ENCODE data around the gene OBP2A. TPM values are rescaled to one million over a fixed set of nuclear protein-coding genes. Genes with fewer than 3 reads are reported as not detected.

Gene OBP2A
- total and polyA plus RNA-seq, 7 experiments from 2014 or later = not detected

DNA sequence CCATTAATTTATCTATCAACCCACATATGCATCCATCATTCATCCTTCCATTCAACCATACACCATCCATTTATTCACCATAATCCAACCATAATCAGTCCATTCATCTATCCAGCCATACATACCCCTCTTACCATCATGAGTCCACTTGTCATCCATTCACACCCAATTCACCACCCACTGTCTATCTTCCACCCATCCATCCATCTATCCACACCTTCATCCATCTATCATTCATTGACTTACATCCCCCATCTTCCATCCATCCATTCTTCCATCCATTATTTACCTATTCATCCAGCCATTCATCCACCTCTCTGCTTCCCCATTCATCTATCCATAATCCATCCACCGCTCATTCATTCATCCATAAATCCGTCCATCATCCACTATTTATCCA is 33.4 kb downstream of the OBP2A start:
- Histone ChIP-seq H3K4me1 (ENCODE audit: control insufficient read depth in 2 of 2, insufficient read depth in 2 of 2, low read length in 2 of 2) (no peaks in the 10 kb centered on the region), H3K36me3 (ENCODE audit: control insufficient read depth in 2 of 3, insufficient read depth in 3 of 3, low read length in 3 of 3) (no peaks in the 10 kb centered on the region), H3K9me3 (ENCODE audit: control insufficient read depth in 2 of 3, low read length in 3 of 3) (no peaks in the 10 kb centered on the region), H3K27ac (ENCODE audit: low read depth, low read length) (no peak overlapping the region), H3K27me3 (ENCODE audit: control insufficient read depth in 2 of 2, insufficient read depth in 2 of 2, low read length in 2 of 2) (no peaks in the 10 kb centered on the region), H3K4me3 (ENCODE audit: low read length) (no peak overlapping the region)
- no peaks in the 10 kb centered on the region for H3K4me1 Mint-ChIP-seq
- POLR2A ChIA-PET = no interaction called here
- peaks cover 0 to 1% (median 0%) of the 10 kb centered on the region in 11 donors for H3K9me3 Mint-ChIP-seq
- H3K4me3 Mint-ChIP-seq = no peak overlapping the region
- no peak for ATAC-seq
- H3K27ac Mint-ChIP-seq = no peak overlapping the region
- peaks cover 0 to 33% (median 6%) of the 10 kb centered on the region in 5 donors for H3K27me3 Mint-ChIP-seq
- intact Hi-C loops (cut with micrococcal nuclease) = no loop called here
- CTCF ChIA-PET = no interaction called here
- no peaks in the 10 kb centered on the region for H3K36me3 Mint-ChIP-seq
- DNase-seq = no peak

DNA sequence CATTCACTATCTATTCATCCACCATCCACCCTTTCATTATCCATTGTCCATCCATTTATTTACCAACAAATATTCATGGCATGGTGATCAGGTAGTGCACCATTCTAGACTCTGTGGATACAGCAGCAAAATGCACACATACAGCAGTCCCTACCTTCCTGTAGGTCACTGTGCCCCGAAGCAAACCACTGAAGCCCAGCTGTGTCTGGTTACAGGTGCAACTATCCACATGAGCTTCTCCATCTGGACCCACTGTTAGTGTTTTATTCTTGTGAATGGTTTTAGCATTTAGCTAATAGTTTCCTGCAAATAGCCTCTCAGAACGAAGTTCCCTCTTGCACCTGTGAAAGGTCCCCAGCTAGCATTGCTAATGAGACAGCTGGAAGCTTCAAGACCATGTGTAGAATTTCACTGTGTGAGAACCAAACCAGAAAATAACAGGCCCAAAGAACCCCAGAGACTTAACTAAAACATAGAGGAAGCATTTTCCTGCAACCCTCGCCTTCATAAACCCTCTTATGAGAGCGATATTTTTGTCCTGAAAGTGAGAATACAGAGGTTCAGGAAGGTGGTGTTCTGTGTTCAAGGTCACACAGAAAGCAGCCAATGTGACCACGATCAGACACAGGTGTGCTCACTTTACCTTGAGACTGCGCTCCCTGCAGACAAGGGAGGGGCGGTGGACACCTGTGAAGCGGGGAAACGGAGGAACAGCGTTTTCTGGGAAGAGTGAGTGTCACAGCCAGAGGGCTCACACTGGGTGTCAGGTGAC is 34.1 kb downstream of the OBP2A start:
- intact Hi-C loops (cut with micrococcal nuclease) = no loop called here
- Histone ChIP-seq H3K4me1 (ENCODE audit: control insufficient read depth in 2 of 2, insufficient read depth in 2 of 2, low read length in 2 of 2) (no peaks in the 10 kb centered on the region), H3K27me3 (ENCODE audit: control insufficient read depth in 2 of 2, insufficient read depth in 2 of 2, low read length in 2 of 2) (no peaks in the 10 kb centered on the region), H3K9me3 (ENCODE audit: control insufficient read depth in 2 of 3, low read length in 3 of 3) (no peaks in the 10 kb centered on the region), H3K4me3 (ENCODE audit: low read length) (no peak overlapping the region), H3K27ac (ENCODE audit: low read depth, low read length) (no peak overlapping the region), H3K36me3 (ENCODE audit: control insufficient read depth in 2 of 3, insufficient read depth in 3 of 3, low read length in 3 of 3) (no peaks in the 10 kb centered on the region)
- Mint-ChIP-seq H3K36me3 (no peaks in the 10 kb centered on the region), H3K4me1 (no peaks in the 10 kb centered on the region), H3K9me3 (peaks cover 0 to 1% (median 0%) of the 10 kb centered on the region in 11 donors), H3K27me3 (peaks cover 0 to 36% (median 6%) of the 10 kb centered on the region in 5 donors), H3K4me3 (no peak overlapping the region), H3K27ac (no peak overlapping the region)
- no peak for DNase-seq
- no peak for ATAC-seq
- ChIA-PET POLR2A (no interaction called here), CTCF (no interaction called here)

DNA sequence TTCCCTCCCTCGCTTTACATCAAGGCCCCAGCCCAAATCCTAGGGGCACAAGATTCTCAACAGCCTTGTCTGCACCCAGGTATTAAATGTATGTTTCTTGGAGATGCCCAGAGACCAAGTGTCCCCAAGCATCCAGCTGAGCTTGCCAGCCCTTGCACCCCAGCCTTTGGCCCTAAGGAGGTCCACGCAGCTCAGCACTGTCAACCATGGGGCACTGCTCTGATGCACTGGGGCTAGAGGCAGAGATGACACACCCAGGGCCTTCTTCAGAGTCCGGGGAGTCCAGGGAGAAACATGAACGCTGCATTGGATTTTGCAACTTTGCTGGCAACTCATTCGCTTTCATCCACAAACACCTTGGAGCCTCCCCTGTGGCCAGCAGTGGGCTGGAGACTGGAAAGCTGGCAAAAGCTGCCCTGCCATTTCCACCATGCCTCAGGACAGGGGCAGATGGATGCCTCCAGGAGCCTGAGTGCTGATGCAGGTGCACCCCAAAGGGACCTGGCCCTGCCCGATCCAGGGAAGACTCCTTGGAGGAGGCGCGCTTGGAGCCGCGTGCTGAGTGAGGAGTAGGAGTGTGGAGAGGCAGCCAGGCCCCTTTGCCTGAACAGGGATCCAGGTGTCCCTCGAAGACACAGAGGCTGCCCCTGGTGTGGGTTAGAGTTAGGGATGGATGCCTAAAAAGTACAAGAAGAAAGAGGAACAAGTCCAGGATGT is 34.9 kb downstream of the OBP2A start:
- Histone ChIP-seq H3K9me3 (ENCODE audit: control insufficient read depth in 2 of 3, low read length in 3 of 3) (no peaks in the 10 kb centered on the region), H3K36me3 (ENCODE audit: control insufficient read depth in 2 of 3, insufficient read depth in 3 of 3, low read length in 3 of 3) (no peaks in the 10 kb centered on the region), H3K4me3 (ENCODE audit: low read length) (no peak overlapping the region), H3K27me3 (ENCODE audit: control insufficient read depth in 2 of 2, insufficient read depth in 2 of 2, low read length in 2 of 2) (no peaks in the 10 kb centered on the region), H3K27ac (ENCODE audit: low read depth, low read length) (no peak overlapping the region), H3K4me1 (ENCODE audit: control insufficient read depth in 2 of 2, insufficient read depth in 2 of 2, low read length in 2 of 2) (no peaks in the 10 kb centered on the region)
- Mint-ChIP-seq H3K4me3 (no peak overlapping the region), H3K9me3 (peaks cover 0 to 1% (median 0%) of the 10 kb centered on the region in 11 donors), H3K27me3 (peaks cover 0 to 37% (median 6%) of the 10 kb centered on the region in 5 donors), H3K27ac (no peak overlapping the region), H3K36me3 (no peaks in the 10 kb centered on the region), H3K4me1 (no peaks in the 10 kb centered on the region)
- ChIA-PET POLR2A (no interaction called here), CTCF (no interaction called here)
- intact Hi-C loops (cut with micrococcal nuclease) = no loop called here
- DNase-seq (no peak), ATAC-seq (no peak)

DNA sequence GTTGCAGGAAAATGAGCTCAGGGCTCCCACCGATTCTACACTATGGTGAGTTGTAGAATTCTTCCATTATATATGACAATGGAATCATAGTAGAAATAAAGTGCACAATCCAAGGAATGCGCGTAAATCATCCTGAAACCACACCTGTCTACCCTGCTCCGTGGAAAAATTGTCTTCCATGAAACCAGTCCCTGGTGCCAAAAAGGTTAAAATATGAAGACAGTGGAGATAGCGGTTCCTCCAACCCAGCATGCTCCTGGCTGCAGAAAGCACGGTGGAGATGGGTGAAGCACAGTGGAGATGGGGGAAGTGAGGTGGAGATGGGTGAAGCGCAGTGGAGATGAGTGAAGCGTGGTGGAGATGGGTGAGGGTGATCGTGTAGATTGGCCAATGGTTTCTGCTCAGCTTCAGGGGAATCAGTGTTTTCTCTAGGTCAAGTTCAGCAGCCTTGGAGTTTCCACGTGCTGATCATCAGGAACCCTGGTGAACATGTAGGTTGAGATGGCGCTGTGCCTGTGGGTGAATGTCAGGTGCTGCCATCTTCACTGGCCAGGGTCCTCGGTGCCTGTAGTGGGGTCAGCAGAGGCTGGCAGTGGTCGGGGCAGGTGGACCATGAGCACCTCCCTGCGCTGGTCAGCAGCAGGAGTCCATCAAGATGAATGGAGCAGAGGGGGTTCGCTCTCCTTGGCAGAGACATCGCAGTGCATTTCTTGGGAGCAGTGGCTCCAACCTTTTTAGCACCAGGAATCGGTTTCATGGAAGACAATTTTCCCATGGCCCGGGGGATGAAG is 35.9 kb downstream of the OBP2A start:
- ChIA-PET POLR2A (no interaction called here), CTCF (no interaction called here)
- no peaks in the 10 kb centered on the region for H3K4me1 Mint-ChIP-seq
- H3K27me3 ChIP-seq (ENCODE audit: control insufficient read depth in 2 of 2, insufficient read depth in 2 of 2, low read length in 2 of 2) = no peaks in the 10 kb centered on the region
- no peak overlapping the region for H3K4me3 ChIP-seq (ENCODE audit: low read length)
- H3K4me1 ChIP-seq (ENCODE audit: control insufficient read depth in 2 of 2, insufficient read depth in 2 of 2, low read length in 2 of 2) = no peaks in the 10 kb centered on the region
- H3K27ac ChIP-seq (ENCODE audit: low read depth, low read length) = no peak overlapping the region
- ATAC-seq (no peak), DNase-seq (no peak)
- no peaks in the 10 kb centered on the region for H3K9me3 Mint-ChIP-seq
- H3K36me3 ChIP-seq (ENCODE audit: control insufficient read depth in 2 of 3, insufficient read depth in 3 of 3, low read length in 3 of 3) = no peaks in the 10 kb centered on the region
- no peaks in the 10 kb centered on the region for H3K36me3 Mint-ChIP-seq
- intact Hi-C loops (cut with micrococcal nuclease) = no loop called here
- H3K9me3 ChIP-seq (ENCODE audit: control insufficient read depth in 2 of 3, low read length in 3 of 3) = no peaks in the 10 kb centered on the region
- no peak overlapping the region for H3K4me3 Mint-ChIP-seq
- H3K27ac Mint-ChIP-seq = no peak overlapping the region
- H3K27me3 Mint-ChIP-seq = peaks cover 0 to 37% (median 6%) of the 10 kb centered on the region in 5 donors

DNA sequence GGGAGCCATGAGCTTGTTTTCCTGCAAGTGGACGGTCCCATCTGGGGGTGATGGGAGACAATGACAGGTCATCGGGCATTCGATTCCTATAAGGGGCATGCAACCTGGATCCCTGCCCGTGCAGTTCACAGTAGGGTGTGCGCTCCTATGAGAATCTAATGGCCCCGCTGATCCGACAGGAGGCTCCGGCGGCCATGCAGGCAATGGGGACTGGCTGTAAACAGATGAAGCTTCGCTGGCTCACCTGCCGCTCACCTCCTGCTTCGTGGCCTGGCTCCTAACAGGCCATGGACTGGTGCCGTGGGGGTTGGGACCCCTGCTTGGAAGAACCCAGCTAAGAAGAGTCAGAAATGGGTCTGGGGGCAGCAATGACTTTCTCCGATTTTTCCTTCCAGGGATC is 36.6 kb downstream of the OBP2A start:
- no peaks in the 10 kb centered on the region for H3K36me3 Mint-ChIP-seq
- H3K9me3 Mint-ChIP-seq = no peaks in the 10 kb centered on the region
- Histone ChIP-seq H3K36me3 (ENCODE audit: control insufficient read depth in 2 of 3, insufficient read depth in 3 of 3, low read length in 3 of 3) (no peaks in the 10 kb centered on the region), H3K27me3 (ENCODE audit: control insufficient read depth in 2 of 2, insufficient read depth in 2 of 2, low read length in 2 of 2) (no peaks in the 10 kb centered on the region), H3K4me1 (ENCODE audit: control insufficient read depth in 2 of 2, insufficient read depth in 2 of 2, low read length in 2 of 2) (no peaks in the 10 kb centered on the region), H3K27ac (ENCODE audit: low read depth, low read length) (no peak overlapping the region), H3K9me3 (ENCODE audit: control insufficient read depth in 2 of 3, low read length in 3 of 3) (no peaks in the 10 kb centered on the region), H3K4me3 (ENCODE audit: low read length) (no peak overlapping the region)
- H3K4me1 Mint-ChIP-seq = no peaks in the 10 kb centered on the region
- no peak for ATAC-seq
- POLR2A ChIA-PET = no interaction called here
- CTCF ChIA-PET = no interaction called here
- H3K27ac Mint-ChIP-seq = no peak overlapping the region
- H3K27me3 Mint-ChIP-seq = peaks cover 0 to 37% (median 6%) of the 10 kb centered on the region in 5 donors
- no peak overlapping the region for H3K4me3 Mint-ChIP-seq
- intact Hi-C loops (cut with micrococcal nuclease) = no loop called here
- no peak for DNase-seq

DNA sequence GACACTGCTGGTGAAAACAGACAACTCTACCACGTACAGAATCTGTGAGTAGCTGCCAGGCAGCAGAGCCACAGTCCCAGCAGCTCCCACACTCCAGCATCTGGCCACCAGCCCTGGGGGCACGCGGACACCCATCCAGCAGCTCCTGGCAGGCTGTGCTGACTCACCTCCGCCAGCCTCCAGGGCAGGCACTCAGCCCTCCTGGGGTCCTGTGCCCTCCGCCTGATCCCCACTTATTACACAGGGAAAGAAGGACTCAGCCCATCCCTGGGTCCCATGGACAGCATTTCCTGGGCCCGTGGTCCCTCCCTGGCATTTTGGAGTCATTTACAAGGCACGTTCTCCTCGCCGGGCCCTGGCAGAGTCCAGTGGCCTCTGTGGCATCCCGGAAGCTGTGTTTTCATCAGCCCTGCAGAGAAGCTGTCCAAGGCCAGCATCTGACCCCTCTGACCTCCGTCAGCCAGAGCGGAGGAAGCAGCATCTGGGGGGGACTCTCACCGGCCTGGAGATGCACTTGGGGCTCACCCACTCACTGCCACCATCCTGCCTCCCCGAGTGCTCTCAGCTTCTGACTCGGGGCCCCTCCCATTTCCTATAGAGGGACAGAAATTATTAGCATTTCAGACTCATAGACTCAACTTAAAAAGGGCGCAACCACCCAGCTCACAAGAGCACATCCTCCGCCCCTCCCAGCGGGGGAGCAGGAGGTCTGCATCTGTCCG is 37.2 kb downstream of the OBP2A start:
- H3K9me3 Mint-ChIP-seq = no peaks in the 10 kb centered on the region
- no peak overlapping the region for H3K27ac Mint-ChIP-seq
- H3K27ac ChIP-seq (ENCODE audit: low read depth, low read length) = no peak overlapping the region
- POLR2A ChIA-PET = no interaction called here
- intact Hi-C loops (cut with micrococcal nuclease) = no loop called here
- H3K4me3 ChIP-seq (ENCODE audit: low read length) = no peak overlapping the region
- CTCF ChIA-PET = no interaction called here
- H3K4me3 Mint-ChIP-seq = no peak overlapping the region
- no peaks in the 10 kb centered on the region for H3K9me3 ChIP-seq (ENCODE audit: control insufficient read depth in 2 of 3, low read length in 3 of 3)
- peaks cover 0 to 37% (median 6%) of the 10 kb centered on the region in 5 donors for H3K27me3 Mint-ChIP-seq
- H3K36me3 Mint-ChIP-seq = no peaks in the 10 kb centered on the region
- no peaks in the 10 kb centered on the region for H3K4me1 Mint-ChIP-seq
- ATAC-seq = no peak
- H3K36me3 ChIP-seq (ENCODE audit: control insufficient read depth in 2 of 3, insufficient read depth in 3 of 3, low read length in 3 of 3) = no peaks in the 10 kb centered on the region
- no peaks in the 10 kb centered on the region for H3K4me1 ChIP-seq (ENCODE audit: control insufficient read depth in 2 of 2, insufficient read depth in 2 of 2, low read length in 2 of 2)
- H3K27me3 ChIP-seq (ENCODE audit: control insufficient read depth in 2 of 2, insufficient read depth in 2 of 2, low read length in 2 of 2) = no peaks in the 10 kb centered on the region
- no peak for DNase-seq
